Fibroblast of skin of left biceps (primary cell): ENCODE results near the gene RAB3IL1.

Experiments used
- DNase-seq, 2 experiments: peaks; one replicate each; pipeline ENCODE4 v3.0.0-alpha.2; 2013; ENCODE audit warnings: low read depth in 2 of 2

The RAB3IL1 gene

DNA sequence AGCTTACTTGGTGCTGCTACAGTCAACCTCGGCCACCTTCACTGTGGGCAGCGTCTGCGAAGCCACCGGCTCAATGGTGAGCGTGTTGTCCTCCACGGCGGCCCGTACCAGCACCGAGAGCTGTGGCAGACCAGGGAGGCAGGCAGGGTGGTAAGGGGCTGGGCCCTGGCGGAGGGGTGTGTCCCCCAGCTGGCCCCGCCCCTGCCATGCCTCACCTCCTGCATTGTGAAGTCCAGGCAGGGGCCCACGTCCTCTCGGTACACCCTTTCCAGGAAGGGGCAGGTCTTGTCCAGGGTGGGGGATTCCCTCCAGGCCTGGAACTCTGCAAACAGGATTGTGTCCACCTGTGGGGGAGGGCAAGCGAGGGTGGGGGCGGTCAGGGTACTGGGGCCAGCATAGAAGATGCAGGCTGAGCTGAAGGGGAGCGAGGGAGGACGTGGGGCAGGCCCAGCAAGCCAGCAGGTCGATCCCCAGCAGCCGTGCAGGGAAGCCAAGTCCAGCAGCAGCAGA lies 12.8 kb downstream of the RAB3IL1 start:
- DNase-seq = no peak

DNA sequence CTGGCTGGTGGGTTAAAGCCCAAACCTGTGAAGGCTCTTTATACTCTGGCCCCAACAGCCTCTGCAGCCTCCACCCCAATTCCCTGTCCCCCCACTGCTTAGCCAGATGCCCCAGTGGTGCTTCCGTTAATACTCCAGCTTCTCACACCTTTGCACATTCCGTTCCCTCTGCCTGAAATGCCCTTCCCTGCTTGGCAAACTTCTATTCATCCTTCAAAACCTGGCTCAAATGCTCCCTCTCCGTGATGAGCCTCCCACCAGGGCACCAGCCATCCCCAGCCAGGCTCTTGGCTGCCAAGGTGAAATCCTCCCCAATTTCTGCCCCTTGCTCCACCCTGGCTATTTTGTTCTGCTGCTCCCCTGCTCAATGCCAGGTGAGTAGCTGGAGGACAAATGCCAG lies 13.5 kb downstream of the RAB3IL1 start:
- DNase-seq = no peak

DNA sequence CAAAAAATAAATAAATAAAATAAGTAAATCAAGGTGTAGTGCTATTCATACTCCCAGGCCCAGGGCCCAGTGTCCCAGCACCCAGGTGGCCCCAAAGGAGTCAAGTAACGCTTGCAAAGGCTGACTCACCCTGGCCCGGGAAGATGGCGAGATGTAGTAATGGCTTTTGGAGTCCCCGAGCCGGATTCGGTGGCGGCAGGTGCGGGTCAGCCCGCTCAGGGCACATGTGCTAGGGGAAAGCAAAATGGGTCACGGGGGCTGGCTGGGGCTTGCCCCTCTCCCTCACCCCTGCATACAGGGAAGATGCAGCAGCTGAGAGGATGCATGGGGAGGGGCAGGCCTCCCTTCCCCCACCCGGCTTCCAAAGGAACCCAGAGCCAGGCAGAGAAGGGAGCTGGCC lies 15.1 kb downstream of the RAB3IL1 start:
- no peak for DNase-seq

DNA sequence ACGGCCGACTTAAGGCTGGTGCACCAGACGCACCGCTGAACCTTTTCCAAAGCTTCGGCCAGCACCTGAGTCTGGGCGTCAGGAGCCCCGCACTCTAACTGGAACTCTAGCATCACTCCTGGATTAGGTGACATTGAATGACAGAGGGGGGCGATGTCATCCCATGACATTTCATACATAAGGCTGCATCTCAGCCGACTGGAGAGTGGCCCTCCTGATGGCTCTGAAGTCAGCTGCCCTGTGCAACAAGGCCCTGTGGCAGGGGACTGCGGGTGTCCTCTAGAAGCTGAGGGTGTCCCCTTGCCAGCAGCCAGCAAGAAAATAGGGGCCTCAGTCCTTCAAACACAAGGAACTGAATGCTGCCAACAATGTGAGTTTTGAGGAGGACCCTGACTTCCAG lies 16.0 kb downstream of the RAB3IL1 start:
- no peak for DNase-seq

DNA sequence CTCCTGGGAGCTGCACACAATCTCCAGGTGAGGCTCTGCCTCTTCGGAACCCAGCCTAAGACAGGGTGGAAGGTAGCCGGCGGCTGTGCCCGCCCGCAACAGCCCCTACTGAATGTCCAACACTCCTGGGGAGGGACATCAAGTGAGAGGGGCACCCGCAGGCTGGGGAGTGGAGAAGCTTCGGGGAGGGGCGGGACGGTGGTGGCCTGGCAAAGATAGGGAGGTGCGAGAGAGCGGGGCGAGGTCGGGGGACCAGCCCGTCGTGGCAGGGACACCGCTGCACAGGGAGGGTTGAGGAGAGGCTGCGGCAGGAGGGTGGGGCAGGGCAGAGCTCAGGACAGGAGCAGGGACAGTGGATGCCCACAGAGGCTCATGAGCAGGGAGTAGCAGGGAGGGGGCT lies 17.1 kb downstream of the RAB3IL1 start:
- DNase-seq = no peak

DNA sequence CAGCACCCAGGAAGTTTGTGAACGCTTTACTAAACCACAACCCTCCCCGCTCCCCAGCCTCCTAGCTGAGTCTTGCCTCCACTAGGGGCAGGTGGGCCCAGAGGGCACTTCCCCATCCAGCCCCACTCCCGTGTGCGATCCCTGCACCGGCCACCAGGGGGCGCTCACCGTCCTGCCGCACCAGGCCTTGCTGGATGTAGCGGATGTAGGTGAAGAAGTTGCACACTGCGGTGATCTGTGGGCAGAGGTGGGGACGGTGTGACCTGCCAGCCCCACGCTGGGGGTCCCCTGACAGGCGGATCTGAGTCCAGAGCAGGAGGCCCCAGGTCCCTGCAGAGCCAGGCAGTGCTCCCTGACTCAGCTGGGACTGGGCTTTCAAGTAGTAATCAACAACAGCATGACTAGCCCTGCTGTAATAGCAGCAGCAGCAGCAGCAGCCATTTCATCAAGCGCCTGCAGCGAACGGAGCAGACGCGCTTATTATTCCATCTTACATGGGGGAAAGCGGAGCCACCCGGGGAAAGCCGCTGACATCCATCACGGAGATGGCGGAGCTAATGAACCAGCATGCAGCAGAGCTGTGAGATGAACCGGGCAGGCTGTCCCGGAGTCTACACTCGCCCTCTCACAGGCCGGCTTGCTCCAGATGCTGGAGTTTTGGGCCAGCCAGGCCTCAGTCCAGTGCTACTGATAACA lies 18.1 kb downstream of the RAB3IL1 start:
- DNase-seq = no peak

DNA sequence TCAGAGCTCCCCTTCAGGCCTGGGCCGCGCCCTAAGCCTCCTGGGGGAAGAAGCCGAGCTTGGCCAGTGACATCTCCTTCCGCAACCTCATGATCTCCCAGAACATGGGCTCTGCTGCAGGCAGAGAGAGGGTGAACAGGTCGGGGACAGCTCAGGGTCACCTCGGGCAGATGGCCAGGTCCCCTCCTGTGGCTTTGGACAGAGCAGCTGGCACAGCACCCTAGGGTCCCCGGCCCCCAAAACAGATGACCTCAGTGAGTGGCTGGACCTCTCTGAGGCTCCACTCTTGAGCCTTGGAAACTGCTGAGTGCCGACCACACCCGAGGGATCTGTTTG lies 19.2 kb downstream of the RAB3IL1 start:
- DNase-seq = no peak

DNA sequence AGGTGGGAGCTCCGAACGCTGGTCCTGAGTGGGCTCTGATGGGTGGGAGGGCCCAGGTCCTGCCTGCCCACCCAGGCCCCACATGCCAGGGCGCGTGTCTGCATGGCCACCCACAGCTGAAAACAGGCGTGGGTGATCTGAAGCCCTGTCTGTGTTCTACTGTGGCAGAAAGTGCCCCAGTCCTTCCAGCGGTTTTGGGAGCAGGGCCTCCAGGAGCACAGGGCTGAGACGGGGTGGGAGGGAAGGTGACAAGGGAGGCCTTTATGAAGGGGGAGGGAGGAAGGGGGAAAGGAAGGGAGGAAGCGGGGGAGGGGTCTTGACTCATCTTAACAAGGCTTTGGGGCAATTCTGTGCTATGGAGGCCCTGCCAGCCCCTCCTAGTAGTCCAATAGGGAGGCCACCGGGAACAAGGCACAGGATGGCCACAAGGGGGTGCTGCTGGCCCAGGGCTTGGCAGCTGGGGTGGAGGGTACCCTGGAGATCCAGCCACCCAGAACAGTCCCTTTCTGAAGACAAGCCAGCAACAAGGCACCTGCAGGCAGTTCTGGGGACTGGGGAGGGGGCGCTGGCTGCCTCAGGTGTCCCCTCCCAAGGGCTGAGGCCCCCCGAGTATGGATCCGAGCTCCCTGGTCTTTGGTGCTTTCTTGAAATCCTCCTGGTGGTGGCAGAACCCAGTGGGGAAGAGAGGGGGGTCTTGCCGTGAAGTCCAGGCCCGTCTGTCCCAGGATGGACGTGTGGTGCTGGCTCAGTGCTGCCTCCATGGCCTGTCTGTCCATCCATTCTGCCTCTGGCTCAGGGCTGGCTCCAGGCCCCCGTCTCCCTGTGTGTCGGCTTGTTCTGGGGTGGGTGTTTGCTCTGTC lies 19.7 kb downstream of the RAB3IL1 start:
- DNase-seq = peak in 1 of 2 experiments; percentile 14

DNA sequence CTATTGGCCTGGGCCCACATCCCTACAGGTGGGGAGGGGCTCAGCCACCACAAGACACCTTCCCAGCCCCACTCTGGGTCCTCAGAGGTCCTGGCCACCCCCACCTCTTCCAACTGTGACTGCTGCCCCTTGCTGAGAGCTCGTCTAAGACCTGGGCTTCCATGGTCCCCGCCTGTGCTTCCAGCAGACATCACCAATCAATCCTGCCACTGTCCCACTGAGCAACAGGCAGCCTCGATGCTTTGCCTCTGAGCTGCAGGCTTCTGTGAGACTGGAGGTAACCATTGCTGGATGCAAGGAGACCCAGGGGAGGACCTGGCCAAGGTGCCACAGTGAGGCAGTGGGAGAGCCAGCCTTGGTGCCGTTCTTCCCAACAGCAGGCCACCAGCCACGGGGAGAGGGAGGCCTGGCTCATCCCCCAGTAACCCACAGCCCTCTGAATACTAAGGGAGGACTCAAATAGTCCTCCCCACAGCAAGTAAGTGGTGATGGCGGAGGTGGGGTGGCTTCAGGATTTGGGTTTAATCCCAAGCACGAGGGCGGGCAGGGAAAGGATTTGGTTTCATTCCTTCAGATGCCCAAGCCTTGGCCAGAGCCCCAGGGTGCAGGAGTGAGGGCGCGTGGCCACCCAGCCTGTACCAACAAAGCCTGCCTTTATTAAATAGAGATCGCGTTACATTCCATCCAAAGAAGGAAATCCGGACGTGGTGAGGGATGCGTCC lies 20.5 kb downstream of the RAB3IL1 start:
- DNase-seq = no peak

DNA sequence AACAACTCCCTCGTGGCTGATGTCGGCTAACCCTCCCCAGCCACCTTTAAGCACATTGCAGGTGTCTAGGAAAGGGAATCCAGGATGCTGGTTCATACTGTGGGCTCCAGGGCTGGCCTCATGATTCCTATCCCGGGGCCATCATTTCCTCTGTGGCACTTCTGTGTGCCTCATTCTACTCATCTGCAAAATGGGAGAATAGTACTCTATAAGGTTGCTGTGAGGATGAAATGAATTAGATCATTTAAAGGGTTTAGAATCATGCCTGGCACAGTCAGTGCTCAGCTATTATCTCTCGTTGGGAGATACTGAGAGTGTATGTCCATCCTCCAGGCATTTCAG lies 21.7 kb downstream of the RAB3IL1 start:
- DNase-seq = no peak

DNA sequence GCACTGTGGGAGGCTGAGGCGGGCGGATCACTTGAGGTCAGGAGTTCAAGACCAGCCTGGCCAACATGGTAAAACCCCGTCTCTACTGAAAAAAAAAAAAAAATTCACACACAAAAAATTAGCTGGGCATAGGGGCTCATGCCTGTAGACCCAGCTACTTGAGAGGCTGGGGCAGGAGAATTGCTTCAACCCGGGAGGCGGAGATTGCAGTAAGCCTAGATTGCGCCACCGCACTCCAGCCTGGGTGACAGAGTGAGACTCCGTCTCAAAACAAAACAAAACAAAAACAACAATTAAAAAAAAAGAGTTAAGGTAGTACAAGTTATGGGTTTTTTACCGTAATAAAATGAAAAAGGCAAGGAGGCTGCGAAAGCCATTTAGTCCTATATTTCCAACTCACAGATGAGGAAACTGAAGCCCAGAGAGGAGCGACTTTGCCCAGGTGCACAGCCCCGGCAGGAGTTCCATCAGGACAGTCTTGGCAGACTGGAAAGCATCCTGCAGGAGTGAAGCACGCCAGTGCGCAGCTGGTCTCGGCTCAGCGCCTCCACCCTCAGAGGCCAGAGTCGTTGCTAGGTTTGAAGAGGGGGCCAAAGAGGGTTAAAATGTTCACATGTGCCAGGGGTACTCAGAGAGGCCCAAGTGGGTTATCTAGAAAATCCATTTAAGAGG lies 22.2 kb downstream of the RAB3IL1 start:
- DNase-seq = no peak

DNA sequence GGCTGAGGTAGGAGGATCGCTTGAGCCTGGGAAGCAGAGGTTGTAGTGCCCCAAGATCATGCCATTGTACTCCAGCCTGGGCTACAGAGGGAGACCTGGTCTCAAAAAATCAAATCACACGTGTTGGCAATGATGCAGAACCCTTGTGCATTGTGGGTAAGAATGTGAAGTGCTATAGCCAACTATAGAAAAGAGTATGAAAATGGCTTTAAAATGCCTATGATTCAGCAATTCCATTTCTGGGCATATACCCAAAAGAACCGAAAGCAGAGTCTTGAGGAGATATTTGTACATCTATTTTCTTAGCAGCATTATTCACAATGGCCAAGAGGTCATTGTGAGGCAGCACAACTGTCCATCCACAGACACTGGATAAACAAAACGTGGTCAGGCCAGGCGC lies 23.4 kb downstream of the RAB3IL1 start:
- DNase-seq = peak; percentile 78 to 79

DNA sequence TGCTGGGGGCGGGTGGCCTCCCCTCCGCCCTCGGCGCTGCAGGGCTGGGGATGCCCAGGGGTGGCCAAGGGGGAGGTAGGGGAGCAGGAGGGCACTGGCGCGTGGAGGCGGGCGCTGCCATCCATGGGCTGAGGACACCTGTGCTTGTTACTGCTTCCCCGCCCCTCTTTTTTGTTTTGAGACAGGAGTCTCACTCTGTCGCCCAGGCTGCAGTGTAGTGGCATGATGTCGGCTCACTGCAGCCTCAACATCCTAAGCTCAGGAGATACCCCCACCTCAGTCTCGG lies 25.3 kb downstream of the RAB3IL1 start:
- no peak for DNase-seq

DNA sequence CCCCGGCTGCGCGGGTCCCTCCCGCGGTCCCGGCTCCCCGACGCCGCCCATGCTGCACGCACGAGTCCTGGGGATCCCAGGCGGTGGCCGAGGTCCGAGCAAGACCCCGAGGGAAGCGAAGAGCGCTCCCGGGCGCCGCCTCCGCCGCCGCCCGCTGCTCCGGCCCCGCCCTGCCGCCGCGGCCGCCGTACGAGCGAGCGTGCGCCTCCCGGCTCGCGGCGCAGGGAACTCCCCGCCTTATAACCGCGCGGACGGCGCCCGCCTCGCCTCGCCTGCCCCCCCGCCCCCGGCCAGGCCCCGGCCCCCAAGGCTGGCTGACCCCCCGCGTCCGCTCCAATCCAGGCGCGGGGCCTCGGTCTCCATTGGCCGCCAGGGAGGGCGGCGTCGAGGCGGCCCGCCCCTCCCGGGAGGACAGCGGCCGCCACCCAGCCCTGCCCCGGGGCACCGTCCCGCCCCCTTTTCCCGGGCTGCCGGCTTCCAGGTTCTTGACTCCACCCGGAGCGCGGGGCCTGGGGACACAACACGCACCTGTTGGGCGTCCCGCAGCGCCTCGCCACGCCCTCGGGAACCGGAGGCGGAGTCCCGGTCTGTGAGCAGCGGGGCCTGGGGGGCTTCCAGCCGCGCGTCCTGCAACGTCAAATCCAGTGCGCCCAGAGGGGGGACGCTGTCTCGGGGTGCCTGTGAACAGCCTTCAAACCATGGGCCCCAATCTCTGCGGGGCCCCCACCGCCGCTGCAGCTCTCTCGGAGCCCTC lies 25.9 kb downstream of the RAB3IL1 start, which contains the start of gene FADS3:
FADS3 (minus strand) TSS at position 215 of the 754 bp plus-strand sequence; CDS start at position 51, 164 bp downstream.
- peak in 1 of 2 experiments; percentile 22 for DNase-seq

DNA sequence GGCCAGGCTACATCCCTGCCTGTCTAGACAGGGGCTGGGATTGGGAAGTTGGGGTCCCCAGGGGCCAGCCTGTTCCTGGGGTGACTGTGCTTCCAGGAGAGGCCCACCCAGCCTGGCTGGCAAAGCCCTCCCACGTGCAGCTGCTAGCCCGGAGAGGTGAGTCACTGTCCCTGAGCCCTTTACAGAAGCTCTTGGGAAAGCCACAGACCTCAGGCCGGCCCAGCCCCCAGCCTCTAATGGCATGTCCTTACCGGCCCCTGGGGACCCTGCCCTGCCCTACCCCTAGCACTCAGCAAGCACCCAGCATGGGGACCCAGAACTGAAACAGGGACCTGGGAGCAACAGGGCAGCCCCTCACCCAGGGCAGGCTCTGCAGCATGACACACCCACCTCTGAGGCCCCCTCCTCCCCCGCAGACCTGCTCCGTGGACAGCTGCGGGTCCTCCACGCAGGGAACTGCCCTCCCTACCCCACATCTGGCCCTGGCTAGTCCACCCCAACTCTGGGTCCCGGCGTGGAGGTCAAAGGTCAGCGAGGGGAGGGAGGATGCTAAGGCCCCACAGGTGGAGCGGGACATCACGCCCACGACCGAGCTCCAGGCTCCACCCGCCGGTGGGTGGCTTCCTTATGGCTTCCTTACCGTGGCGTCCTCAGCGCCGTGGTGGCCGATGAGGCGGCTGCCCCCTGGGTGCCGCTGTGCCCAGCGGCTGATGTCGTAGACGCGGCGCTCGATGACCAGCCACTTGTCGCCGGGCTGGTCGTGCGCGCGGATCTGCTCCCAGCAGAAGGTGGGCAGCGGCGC lies 26.6 kb downstream of the RAB3IL1 start:
- DNase-seq = peak in 1 of 2 experiments; percentile 15

DNA sequence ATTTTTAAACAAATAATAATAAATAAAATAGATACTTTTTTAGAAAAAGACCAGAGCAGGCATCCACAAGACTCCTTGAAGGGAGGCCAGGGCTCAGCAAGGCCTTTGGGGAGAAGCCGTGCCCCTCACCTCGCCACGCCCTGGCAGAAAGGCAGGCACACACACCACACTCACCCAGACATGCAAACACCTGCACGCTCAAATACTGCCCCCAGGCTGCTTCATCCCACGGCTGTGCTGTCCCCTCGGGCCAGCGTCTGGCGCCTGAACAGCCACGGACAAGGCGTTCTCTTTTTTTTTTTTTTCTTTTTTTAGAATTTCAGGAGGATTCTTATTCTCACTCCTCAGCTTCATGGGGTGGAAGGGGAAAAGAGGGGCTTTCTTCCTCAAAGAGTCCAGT lies 27.5 kb downstream of the RAB3IL1 start:
- no peak for DNase-seq

DNA sequence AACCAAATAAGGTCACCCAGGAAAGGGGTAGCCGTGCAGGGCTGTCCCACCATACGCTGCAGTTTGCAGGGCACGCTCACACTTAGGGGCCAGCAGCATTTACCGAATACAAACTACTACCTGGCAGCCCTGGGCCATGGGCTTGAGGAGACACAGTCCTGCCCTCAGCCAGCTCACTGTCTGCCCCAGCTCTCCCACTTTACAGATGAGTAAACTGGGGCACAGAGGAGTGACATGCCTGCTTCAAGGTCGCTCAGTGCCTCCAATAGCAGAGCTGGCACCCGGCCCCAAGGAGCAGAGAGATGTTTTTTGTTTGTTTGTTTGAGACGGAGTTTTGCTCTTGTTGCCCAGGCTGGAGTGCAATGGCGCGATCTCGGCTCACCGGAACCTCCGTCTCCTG lies 28.8 kb downstream of the RAB3IL1 start:
- no peak for DNase-seq

DNA sequence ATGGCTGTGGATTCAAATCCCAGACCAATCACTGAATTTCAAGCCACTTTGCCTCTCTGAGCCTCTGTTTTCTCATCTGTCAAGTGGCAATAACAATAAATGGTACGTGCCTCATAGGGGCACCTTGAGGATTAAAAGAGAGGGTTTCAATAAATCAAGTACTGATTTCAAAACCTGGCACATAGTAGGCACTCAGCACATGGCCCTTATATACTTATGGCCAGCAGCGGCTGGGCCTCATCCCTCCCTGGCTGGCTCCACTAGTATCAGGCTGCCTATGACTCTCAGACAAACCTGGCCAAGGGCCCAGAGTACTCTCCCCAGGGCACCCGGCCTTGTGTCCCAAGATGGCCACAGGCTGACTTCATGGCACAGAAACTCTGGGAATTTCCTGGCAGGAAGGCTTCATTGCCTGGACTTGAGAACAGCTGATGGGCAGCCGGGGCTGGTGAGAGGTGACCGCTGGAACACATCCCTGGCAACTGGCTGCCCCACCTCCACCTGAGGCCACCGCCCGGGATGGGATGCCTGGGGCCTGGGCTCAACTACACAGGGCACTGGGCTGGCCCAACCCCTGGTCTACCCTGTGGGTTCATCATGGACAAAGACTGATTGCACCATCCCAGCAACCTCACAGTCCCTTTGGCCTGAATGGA lies 29.4 kb downstream of the RAB3IL1 start:
- DNase-seq = peak in 1 of 2 experiments; percentile 7

DNA sequence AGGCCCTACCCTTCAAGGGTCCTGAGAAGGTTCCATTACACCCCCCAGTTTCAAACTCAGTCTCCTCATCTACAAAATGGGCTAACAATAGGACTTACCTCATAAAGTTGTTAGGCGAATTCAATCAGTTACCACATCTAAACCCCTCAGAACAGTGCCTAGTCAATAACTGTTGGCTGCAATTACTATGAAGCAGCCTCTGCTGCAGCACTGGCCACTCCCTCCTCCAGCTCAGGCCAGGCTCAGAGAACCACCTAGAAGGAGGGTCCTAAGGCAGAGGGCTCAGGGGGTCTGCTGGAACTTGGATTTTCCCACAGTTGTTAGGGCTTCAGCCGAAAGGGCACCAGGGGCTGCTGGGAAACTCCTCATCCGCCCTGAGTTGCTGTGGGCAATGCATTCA lies 30.7 kb downstream of the RAB3IL1 start:
- DNase-seq = no peak
